HuH-7 (cell line): ENCODE measurements around the gene PGBD1.
"Not testable (repeated sequence)": the region's sequence is repeated elsewhere in the genome, so short reads cannot be mapped to it uniquely, and the experiment has no call there.

Source experiments
- DNase-seq: peaks from one replicate; pipeline ENCODE4 v3.0.0; 2011; ENCODE audit warnings: low spot score

Gene PGBD1

DNA sequence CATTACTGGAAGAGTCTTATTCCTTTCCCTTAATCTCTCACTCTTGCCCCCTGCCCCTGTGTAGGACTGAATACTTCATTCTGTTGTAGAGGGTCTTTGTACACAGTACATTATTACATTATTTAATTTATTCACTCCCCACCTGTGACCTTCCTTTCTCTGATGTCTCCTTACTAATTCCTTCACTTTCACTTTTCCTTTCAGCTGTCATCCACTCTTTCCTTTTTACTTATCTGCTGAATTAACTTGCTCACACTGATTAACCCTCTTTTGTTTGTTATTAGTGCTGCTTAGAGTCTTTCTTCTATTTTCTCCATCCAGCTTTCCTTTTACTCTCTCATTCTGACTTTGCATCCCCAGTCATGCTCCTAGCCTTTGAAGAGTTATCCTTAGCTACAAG, 6.5 kb upstream of the PGBD1 start:
- DNase-seq: no peak

DNA sequence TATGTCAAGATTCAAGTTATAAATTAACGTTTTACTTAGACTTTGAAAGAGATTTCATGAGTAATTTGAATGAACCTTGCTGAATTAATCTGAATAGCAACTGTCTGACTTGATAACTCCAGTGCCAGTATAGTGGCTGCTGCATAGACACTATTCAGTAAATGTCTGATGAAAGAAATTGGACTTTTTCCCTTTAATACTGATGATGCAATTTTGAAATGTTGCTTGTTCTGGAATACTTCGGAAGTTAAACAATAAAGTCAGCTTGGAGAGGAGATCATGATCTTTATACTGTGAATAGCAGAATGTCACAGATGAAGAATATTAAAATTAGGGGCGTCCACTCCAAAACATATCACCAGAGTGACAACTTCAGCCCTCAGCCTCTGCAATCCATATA, 3.6 kb upstream of the PGBD1 start:
- no peak for DNase-seq

DNA sequence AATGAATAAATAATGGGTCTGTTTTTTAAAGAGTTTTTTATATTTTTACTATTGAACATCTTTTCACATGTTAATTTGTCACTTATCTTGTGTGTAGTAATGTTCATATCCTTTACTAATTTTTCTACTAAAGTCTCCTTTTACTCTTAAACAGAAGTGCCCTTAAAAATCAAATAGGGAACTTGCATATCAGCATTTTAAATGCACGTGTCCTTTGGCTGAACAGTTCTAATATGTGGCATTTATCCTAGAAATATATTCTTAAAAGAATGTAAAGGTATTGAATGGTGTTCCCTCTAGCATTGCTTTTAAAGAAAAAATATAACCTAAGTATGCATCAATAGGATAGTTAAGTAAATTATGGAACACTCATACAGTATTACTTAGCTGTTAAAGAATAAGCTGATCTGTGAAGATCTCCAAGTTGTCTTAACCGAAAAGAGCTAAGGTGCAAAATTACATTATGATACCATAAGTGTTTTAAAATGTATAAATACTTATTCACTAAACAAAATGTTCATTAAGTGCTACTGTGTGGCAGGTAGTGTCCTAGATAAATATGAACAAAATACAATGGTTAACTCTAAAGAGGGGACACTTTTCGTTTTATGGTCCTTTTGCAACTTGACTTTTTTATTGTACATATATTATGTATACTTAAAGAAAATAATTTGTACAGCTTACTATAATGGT, 631 bp upstream of the PGBD1 start:
- no peak for DNase-seq

DNA sequence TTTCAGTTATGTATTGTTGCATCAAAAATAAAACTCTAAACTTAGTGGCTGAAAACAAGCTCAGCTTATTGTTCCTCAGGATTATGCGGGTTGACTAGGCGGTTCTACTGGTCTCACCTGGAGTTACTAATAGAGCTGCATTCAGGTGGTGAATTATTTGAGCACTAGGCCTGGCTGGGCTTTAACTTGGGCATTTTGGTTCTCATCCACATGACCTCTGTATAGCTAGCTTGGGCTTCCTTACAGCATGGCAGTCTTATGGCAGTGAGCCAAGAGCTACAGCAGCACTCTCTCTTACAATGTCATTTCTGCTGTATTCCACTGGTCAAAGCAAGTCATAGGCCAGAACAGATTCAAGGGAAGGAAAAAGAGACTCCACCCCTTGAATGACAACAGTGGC, 1.6 kb downstream of the PGBD1 start:
- no peak for DNase-seq

DNA sequence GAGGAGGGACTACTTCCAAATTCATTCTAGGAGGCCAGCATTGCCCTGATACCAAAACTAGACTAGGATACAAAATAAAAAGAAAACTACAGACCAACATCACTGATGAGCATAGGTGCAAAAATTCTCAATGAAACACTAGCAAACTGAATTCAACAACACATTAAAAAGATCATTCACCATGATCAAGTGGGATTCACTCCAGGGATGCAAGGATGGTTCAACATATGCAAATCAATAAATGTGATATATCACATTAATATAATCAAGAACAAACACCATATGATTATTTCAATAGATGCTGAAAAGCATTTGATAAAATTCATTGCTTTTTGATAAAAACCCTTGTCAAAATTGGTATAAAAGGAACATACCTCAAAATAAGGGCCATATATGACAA, 10.2 kb downstream of the PGBD1 start:
- DNase-seq: no peak

DNA sequence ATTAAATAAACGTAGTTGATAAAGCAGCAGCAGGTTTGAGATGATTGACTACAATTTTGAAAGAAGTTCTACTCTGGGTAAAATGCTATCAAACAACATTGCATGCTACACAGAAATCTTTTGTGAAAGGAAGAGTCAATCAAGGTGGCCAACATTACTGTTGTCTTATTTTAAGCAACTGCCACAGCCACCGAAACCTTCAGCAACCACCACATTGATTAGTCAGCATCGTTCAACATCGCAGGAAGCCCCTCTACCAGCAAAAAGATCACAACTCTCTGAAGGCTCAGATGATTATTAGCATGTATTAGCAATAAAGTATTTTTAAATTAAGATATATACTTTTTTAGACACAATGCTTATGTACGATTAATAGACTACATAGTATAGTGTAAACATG, 14.0 kb downstream of the PGBD1 start:
- no peak for DNase-seq

DNA sequence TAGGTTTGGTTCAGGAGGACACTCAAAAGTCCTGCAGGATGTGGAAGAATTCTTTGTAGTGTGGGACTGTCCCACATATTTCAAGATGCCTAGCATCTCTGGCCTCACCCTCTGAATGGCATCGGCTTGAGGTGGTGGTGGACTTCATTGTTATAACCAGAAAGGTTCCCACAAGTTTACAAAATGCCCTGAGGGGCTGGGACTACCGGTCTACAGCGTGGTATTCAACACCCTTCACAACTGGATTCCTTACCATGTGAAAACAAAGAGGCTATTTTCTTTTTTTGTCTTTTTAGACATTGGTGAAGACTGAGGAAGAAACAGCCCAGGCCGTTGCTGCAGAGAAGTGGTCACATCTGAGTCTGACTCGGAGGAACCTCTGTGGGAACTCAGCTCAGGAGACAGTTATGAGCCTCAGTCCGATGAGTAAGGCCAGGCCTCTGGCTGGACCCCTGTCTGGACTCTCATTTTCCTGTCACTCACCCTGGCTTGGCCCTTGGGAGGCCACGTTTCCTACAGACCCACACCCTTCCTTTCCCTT, 15.2 kb downstream of the PGBD1 start:
- no peak for DNase-seq

DNA sequence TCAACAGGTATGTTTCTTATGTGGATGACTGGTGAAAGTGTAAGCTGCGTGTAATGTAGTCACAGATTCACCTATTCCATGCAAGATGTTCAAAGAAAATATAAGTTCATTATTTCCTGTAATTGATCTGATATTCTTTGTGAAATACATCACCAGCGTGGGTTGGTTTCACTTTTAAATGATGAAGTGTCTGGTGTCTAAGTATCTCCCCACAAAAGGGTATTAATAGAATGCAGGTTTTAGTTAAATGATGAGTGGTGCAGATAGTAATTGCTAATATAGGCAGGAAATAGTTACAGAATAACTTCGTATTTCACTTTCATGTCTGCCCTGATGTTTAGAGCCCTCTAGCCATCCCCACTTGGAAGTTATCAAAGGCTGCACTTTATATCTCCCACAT, 22.2 kb downstream of the PGBD1 start:
- no peak for DNase-seq

DNA sequence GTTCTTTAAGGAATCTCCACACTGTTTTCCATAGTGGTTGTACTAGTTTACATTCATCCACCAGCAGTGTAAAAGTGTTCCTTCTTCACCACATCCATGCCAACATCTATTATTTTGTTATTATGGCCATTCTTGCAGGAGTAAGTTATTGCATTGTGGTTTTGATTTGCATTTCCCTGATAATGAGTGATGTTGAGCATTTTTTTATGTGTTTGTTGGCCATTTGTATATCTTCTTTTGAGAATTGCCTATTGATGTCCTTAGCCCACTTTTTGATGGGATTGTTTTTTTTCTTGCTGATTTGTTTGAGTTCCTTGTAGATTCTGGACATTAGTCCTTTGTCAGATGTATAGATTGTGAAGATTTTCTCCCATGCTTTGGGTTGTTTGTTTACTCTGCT, 25.0 kb downstream of the PGBD1 start:
- not testable (repeated sequence) for DNase-seq

DNA sequence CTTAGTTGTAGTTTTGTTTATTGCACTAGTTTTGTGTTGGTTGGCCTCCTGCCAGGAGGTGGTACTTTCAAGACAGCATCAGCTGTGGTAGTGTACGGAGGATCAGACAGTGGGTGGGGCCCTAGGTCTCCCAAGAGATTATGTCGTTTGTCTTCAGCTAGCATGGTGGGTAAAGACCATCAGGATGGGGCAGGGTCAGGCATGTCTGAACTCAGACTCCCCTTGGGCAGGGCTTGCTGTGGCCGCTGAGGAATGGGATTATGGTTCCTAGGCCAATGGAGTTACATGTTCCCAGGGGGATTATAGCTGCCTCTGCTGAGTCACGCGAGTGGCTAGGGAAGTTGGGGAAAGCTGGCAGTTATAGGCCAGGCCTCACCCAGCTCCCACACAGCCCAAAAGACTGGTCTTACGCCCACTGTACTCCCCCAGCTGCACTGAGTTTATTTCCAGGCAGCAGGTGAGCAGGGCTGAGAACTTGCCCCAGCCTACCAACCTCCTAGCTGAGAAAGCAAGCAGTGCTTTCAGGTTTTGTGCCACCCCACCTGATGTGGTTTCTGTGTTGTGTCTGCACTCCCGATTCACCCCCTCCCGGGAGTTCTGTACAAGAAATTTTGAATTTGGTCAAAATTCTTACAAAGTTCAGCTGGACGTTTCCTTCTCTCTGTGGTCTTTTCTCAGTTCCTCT, 29.9 kb downstream of the PGBD1 start:
- DNase-seq: no peak

DNA sequence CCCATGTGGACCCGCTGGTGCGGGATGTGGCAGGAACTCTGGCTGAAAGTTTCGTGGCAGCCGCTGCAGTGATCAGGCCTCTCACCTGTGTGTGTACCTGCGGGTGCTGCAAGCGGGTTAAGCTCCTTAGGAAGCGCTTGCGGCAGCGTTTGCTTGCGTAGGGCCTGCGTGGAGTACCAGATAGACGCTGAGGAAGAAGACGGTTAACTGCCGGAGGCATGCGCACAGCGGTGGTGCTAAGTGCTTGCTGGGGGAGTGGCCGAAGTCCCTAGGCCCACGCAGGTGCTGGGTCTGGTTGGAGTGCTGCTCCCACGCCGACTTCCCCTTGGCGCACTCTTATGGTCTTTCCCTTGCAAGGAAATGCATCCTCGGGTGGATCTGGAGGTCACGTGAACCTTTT, 31.6 kb downstream of the PGBD1 start:
- no peak for DNase-seq

DNA sequence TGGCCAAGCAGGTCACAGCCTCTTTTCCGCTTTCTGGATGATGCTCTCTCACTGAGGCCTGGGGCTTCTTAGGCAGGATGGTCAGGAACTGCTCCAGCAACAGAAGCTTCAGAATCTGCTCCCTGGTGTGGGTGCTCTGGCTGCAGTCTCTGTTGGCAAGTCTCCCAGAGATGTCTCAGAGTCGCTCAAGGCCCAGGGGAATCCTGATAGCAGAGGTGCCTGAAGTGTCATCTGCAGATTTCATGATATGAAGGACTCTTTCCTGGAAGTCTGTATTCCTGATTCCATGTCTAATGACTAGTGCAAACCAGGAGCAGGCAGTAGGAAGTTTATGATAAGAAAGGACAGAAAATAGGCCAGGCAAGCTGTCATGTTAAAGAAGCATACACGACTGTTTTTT, 34.3 kb downstream of the PGBD1 start:
- DNase-seq: no peak

DNA sequence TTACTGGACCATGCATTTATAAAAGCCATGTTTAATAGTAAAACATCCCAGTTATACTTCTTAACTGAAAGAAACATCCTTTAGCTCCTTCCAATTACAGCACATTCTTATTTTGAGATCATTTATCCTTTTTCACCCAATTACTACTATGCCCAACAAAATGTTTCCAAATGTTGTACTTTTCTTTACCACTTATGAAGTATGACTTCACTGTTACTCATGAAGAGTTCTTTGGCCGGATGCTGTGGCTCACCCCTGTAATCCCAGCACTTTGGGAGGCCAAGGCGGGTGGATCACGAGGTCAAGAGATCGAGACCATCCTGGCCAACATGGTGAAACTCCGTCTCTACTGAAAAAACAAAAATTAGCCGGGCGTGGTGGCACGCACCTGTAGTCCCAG, 36.5 kb downstream of the PGBD1 start:
- not testable (repeated sequence) for DNase-seq

DNA sequence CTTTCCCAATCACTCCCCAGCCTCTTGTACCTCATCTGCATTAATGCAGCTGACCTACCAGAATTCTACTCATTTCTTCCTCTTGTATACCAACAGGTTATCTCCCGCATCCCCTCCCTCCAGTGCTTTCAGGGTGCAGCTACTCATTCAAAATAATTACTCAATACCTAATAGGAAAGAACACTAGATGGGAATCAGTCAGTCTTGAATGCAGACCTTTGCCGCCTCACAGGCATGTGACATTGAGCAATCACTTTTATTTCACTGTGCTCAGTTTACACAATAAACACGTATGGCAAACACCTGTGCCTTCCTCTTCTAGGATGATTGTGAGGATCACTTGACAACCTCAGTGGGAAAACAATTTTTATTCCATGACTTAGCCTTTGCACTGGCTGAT, 41.3 kb downstream of the PGBD1 start:
- no peak for DNase-seq

DNA sequence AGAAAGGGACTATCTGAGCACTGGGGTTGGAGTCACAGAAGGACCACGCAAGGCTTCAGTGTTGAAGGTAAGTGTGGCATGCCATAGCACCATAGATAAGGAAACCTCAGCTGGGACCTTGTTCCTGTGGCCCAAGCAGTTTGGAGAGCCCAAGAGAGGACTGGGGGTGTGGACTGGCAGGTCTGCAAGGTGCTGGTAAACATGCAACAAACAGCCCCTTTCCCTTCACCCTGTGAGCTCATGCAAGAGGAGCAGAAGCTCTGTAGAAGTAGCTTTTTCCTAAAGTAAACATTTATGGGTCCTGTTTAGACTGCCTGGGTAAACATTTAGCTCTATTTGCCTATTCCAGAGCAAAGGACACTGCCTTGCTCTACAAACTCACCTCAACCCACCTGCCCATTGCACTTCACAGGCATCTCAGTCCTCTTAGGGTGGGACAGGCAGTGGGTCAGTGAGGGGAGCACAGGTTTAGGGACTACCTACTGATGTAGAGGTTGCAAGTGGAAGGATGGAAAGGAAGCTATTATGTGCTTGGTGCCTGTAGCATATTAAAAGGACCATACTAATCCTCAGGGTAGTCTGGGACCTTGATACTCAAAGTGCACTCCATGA, 42.5 kb downstream of the PGBD1 start:
- DNase-seq: no peak

DNA sequence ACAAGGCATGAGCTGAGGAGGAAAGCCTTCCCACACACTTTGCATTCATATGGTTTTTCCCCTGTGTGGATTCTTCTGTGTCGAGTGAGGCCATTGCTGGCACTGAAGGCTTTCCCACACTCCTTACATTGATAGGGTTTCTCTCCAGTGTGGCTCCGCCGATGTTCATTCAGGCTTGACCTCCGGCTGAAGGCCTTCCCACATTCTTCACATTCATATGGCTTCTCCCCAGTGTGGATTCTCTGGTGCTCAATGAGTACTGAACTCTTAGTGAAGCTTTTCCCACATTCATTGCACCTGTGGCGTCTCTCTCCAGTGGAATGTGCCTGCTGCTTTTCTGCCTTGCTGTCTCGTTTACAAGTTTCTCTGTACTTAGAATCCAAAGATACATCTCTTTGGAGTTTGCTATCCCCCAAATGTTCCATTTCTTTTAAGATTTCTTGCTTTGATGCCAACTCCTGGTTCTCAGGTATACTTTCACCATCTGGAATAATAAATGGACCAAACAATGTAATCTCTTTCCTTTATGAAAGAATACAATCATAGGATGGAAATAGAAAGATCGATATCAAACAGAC, 45.1 kb downstream of the PGBD1 start:
- DNase-seq: no peak

DNA sequence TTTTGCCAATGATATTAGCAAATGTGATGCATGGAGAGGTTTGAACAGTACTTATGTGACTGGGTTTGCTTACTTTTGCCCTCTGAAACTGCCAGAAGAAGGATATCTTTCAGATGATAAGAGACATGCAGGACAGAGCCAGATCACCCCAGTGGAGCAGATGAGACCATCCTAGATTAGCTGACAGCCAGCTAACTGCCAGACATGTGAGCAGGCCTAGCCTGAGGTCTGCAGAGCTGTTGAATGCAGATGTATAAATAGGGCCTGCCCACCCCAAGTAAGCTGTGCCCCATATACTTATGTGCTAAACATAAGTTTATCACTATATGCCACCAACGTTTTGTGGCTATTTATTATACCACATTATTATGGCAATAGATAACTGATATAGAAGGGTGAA, 48.7 kb downstream of the PGBD1 start:
- no peak for DNase-seq

DNA sequence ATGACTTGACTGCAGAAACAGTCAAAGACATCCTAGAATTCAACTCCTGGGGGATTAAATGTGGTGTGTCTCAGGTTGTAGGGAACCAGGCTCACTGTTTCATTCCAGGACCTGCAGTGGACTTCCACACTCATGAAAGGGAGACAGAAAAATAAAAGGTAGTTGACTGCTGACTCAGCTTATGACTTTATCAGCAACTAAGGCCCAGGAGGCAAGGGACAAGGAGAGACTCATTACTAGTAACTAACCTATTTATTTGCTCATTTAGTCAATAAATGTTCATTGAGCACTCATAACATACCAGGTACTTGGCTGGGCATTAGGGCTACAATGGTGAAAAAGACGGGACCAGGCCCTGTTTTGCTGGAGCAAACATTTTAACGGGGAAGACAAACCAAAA, 51.7 kb downstream of the PGBD1 start:
- DNase-seq: no peak

DNA sequence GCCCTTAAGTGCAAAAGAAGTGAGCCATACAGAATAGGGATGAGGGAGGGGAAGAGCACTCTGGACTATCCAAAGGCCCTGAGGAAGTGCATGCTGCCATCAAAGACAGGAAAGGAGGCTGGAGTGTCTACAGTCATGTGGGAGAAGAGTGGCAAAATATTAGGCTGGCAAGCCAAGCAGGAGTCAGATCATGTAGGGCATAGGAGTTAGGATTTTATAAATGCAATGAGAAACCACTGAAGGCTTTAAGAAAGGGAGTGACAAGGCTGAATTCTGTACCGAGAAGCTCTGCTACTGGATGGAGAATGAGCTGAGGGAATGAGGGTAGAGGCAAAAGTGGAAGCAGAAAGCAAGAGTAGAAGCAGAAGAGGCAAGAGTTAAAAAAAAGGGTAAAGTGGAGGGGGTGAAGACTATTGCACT, 52.2 kb downstream of the PGBD1 start:
- DNase-seq: no peak

DNA sequence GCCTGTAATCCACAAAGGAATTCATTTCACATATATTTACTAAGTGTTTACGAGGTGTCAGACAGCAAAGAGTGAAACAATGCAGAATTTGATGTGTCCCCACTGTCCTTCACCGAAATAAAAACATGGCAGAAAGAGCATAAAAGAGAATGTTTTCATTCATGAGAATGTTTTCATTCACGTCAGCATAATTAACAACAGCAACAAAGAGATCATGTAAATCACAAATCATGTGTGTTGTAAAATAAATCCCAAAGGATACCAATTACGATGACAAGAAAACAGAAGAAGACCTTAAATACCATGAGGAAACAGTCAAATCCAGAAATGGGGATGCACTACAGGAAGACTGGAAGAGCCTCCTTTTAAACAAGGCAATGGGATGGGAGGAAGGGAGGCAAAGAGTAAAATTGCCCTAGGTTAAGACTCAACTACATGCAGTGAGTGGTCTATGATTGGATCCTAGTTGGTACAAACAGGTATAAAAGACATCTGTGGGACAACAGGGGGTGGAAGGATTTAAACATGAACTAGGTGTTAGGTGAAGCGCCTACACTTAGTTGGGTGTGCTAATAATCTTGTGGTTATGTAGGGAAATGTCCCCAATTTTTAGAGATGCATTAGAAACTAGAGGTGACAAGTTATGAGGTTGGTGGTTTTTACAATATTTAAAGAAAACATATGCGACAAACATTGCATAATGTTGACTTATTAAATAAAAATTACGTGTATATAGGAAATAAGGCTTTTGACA, 53.1 kb downstream of the PGBD1 start:
- no peak for DNase-seq

DNA sequence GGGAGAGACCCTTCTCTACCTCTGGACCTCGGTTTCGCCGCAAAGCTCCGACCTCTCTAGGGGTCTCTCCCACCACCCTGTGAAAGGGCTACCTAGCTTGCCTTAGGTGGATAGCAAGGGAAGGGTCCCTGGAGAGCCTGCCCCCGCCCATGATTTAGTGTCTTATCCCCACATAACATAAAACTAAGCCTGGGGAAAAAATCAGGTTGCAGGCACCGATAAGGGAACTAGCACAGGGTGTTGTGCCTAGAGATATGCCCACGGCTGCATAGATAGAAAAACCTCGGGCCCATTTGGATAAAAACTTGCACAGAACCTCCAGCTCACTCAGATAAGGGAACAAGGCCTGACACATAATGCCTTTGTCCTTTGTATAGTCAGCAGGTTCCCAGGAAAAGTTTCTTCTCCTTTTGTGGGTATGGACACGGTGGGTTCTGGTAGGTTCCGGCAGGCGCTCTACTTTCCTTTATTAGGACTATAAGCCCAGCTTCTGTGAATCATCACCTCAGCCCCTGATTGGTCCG, 53.7 kb downstream of the PGBD1 start:
- no peak for DNase-seq
